ENCODE measurements around the gene CD4. TPM values are rescaled to one million over a fixed set of nuclear protein-coding genes. Genes with fewer than 3 reads are reported as not detected.

The CD4 gene
- total and polyA plus RNA-seq, 2 donors (not counting 3 experiments of a cell fraction or from before 2014, with no cell fraction given): not detected

DNA sequence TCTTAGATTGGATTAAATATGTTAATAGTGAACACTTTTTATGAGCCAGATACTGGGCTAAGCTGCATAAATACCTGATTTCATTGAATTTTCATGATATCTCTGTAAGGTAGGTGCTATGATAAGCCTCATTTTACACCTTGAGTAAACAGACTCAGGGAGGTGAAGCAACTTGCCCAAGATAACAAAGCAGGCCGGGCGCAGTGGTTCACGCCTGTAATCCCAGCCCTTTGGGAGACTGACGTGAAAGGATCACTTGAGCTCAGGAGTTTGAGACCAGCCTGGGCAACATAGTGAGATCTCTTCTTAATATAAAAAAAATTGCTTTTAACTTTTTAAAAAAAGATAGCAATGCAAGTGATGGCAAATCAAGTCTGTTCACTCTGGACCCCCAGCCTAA is 52.7 kb downstream of the CD4 start:
- Histone ChIP-seq H3K27me3 (ENCODE audit: control insufficient read depth in 2 of 2, insufficient read depth in 2 of 2, low read length in 2 of 2) (no peaks in the 10 kb centered on the region), H3K9me3 (replicated peaks; ENCODE audit: control insufficient read depth, insufficient read depth, low read length) (no peaks in the 10 kb centered on the region), H3K9ac (replicated peaks; ENCODE audit: extremely low read depth, insufficient read depth, low read length) (no peak overlapping the region), H3K9me1 (replicated peaks; ENCODE audit: control insufficient read depth, extremely low read depth, insufficient read depth, low read length) (no peaks in the 10 kb centered on the region), H3K79me2 (ENCODE audit: control insufficient read depth, insufficient read depth, low read length) (no peaks in the 10 kb centered on the region), H3K27ac (ENCODE audit: insufficient read depth, low read depth, low read length) (no peak overlapping the region), H3K4me2 (ENCODE audit: insufficient read depth, low read length) (no peak overlapping the region), H3K4me3 (replicated peaks in 1 of 3; ENCODE audit: insufficient read depth in 1 of 3, low read depth in 1 of 3, low read length in 3 of 3) (no peak overlapping the region), H2AFZ (ENCODE audit: low read depth, low read length) (no peak overlapping the region), H3K36me3 (ENCODE audit: control insufficient read depth in 2 of 2, extremely low read depth in 1 of 2, insufficient read depth in 2 of 2, low read length in 2 of 2) (peaks cover 6 to 72% of the 10 kb centered on the region in 2 experiments), H3K4me1 (ENCODE audit: control insufficient read depth, extremely low read depth, insufficient read depth, low read length) (no peaks in the 10 kb centered on the region), H4K20me1 (replicated peaks; ENCODE audit: control insufficient read depth, extremely low read depth, insufficient read depth, low read length) (no peaks in the 10 kb centered on the region)
- no peak for TF ChIP-seq POLR2AphosphoS5 (IDR thresholded peaks at IDR 0.05; ENCODE audit: insufficient read depth, low read depth, low read length)
- TF ChIP-seq EZH2 (IDR thresholded peaks at IDR 0.05; ENCODE audit: borderline replicate concordance, low read depth, low read length, severe bottlenecking): no peak
- no peak for TF ChIP-seq FOS (IDR thresholded peaks at IDR 0.05; ENCODE audit: borderline replicate concordance, insufficient read depth, low read length)
- TF ChIP-seq MYC (IDR thresholded peaks at IDR 0.05; ENCODE audit: low read depth, low read length): no peak
- no peak for TF ChIP-seq GATA2 (IDR thresholded peaks at IDR 0.05; ENCODE audit: insufficient read depth, insufficient read length, low read depth, low read length)
- TF ChIP-seq POLR2A (IDR thresholded peaks at IDR 0.05; ENCODE audit: low read depth, low read length): no peak
- TF ChIP-seq, protein P1, sequence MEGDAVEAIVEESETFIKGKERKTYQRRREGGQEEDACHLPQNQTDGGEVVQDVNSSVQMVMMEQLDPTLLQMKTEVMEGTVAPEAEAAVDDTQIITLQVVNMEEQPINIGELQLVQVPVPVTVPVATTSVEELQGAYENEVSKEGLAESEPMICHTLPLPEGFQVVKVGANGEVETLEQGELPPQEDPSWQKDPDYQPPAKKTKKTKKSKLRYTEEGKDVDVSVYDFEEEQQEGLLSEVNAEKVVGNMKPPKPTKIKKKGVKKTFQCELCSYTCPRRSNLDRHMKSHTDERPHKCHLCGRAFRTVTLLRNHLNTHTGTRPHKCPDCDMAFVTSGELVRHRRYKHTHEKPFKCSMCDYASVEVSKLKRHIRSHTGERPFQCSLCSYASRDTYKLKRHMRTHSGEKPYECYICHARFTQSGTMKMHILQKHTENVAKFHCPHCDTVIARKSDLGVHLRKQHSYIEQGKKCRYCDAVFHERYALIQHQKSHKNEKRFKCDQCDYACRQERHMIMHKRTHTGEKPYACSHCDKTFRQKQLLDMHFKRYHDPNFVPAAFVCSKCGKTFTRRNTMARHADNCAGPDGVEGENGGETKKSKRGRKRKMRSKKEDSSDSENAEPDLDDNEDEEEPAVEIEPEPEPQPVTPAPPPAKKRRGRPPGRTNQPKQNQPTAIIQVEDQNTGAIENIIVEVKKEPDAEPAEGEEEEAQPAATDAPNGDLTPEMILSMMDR (IDR thresholded peaks at IDR 0.05; ENCODE audit: extremely low read depth in 1 of 2, insufficient read depth in 1 of 2, low read depth in 1 of 2, low read length in 2 of 2): no peak
- TF ChIP-seq, protein P2, sequence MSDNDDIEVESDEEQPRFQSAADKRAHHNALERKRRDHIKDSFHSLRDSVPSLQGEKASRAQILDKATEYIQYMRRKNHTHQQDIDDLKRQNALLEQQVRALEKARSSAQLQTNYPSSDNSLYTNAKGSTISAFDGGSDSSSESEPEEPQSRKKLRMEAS (IDR thresholded peaks at IDR 0.05; ENCODE audit: insufficient read depth, insufficient read length): no peak
- TF ChIP-seq JUN (IDR thresholded peaks at IDR 0.05; ENCODE audit: borderline replicate concordance, insufficient read depth, insufficient read length, low read depth): no peak
- CTCF ChIA-PET: interaction anchor here (1.1 to 2.2 kb wide), 4 partner anchors 9 to 222 kb away, joined by 3 to 9 read pairs (median 3); partner anchors contain the start of genes CDCA3 and MLF2
- dilution Hi-C loops (cut with MboI; ENCODE audit: extremely low pct_ligation_motif_present, low sequenced_read_pairs) (no loop called here), intact Hi-C loops (cut with micrococcal nuclease) (no loop called here)
- DNase-seq (ENCODE audit: low read depth, low spot score) (no peak), FAIRE-seq (no peak)
- no TSS peak for BruUV-seq (replicated peaks)
- POLR2A ChIA-PET: interaction anchor here (1.4 kb wide), 1 partner anchor 10 kb away, joined by 7 read pairs; the partner anchor contains the start of genes CDCA3 and USP5
